ENCODE measurements around the gene EDA. TPM values are rescaled to one million over a fixed set of nuclear protein-coding genes. Genes with fewer than 3 reads are reported as not detected.

The EDA gene
- total RNA-seq, 1 experiment from 2014 or later, result 5.2 TPM

DNA sequence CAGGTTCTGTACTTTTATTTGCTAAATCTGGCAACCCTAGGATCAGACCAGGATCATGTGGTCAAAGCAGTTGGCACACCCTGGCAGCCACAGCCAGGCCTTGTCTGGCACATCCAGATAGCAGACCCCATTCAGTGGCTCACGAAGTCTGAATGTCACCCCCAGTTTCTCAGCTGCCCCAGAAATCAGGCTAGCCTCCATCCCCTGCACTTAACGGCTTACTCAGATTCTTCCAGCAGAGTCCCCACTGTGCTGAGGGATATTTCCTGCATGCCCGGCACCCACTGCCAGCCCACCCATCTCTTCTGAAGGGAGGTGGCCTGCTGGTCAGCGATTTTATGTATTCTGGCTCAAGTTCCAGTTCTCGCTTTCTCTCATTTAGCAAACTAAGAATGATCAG is 438.5 kb downstream of the EDA start:
- no peak overlapping the region for H3K4me3 ChIP-seq (replicated peaks in 1 of 2; ENCODE audit: low read depth in 1 of 2, low read length in 2 of 2)
- POLR2A ChIA-PET, result no interaction called here

DNA sequence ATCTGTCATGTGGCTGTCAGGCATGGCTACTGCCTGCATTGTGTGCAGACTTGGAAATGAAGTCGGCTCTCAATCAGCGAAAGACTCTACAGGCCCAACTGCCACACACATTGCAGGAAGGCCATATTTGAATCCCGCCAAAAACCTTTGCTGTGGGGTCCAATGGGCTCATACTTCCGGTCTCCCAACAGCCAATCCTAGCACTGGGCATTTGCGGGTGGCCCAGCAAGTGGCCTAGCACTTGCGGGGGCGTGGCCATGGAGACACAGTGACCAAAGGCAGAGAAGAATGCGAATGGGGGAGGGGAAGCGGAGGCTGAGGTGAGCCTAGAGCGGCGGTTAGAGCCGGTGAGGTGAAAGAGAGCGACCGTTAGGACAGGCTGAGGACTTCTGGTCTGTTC is 446.2 kb downstream of the EDA start, which contains the start of gene OTUD6A:
OTUD6A (plus strand) TSS at position 382 of the 400 bp plus-strand sequence. CDS start 68 bp downstream, outside the sequence.
- no peak within 1 kb of the TSS for H3K4me3 ChIP-seq (replicated peaks in 1 of 2; ENCODE audit: low read depth in 1 of 2, low read length in 2 of 2)
- no peaks in the 10 kb centered on the region for H3K9me2 ChIP-seq (ENCODE audit: insufficient read depth)
- ATAC-seq, result no peak
- BruUV-seq (replicated peaks), result no TSS peak
- no peaks in the 10 kb centered on the region for H4K20me1 ChIP-seq (ENCODE audit: insufficient read depth)
- H3K36me3 ChIP-seq (ENCODE audit: control insufficient read depth in 1 of 2, insufficient read depth in 2 of 2, low read length in 2 of 2), result no peaks in the 10 kb centered on the region
- TF ChIP-seq TCF7L2 (IDR thresholded peaks at IDR 0.05; ENCODE audit: borderline replicate concordance, extremely low read depth, insufficient read depth, insufficient read length) (no peak), CBX3 (IDR thresholded peaks at IDR 0.05; ENCODE audit: low read depth) (no peak), EGR1 (IDR thresholded peaks at IDR 0.05; ENCODE audit: low read depth) (no peak), RAD21 (IDR thresholded peaks at IDR 0.05; ENCODE audit: low read depth) (no peak), ZFX (IDR thresholded peaks at IDR 0.05) (no peak), CEBPB (IDR thresholded peaks at IDR 0.05; ENCODE audit: low read depth) (no peak), SIN3A (IDR thresholded peaks at IDR 0.05; ENCODE audit: low read depth) (no peak), POLR2A (IDR thresholded peaks at IDR 0.05; ENCODE audit: borderline replicate concordance, extremely low read depth, insufficient read depth, insufficient read length) (no peak), JUND (IDR thresholded peaks at IDR 0.05) (no peak), SP1 (IDR thresholded peaks at IDR 0.05; ENCODE audit: low read depth) (no peak), POLR2AphosphoS5 (IDR thresholded peaks at IDR 0.05; ENCODE audit: low read depth, low read length) (no peak), ELF1 (IDR thresholded peaks at IDR 0.05; ENCODE audit: borderline replicate concordance, low read depth) (no peak), FOSL1 (IDR thresholded peaks at IDR 0.05; ENCODE audit: low read depth) (no peak)
- TF ChIP-seq, protein P1, sequence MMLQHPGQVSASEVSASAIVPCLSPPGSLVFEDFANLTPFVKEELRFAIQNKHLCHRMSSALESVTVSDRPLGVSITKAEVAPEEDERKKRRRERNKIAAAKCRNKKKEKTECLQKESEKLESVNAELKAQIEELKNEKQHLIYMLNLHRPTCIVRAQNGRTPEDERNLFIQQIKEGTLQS (IDR thresholded peaks at IDR 0.05), result no peak
- TF ChIP-seq, protein P2, sequence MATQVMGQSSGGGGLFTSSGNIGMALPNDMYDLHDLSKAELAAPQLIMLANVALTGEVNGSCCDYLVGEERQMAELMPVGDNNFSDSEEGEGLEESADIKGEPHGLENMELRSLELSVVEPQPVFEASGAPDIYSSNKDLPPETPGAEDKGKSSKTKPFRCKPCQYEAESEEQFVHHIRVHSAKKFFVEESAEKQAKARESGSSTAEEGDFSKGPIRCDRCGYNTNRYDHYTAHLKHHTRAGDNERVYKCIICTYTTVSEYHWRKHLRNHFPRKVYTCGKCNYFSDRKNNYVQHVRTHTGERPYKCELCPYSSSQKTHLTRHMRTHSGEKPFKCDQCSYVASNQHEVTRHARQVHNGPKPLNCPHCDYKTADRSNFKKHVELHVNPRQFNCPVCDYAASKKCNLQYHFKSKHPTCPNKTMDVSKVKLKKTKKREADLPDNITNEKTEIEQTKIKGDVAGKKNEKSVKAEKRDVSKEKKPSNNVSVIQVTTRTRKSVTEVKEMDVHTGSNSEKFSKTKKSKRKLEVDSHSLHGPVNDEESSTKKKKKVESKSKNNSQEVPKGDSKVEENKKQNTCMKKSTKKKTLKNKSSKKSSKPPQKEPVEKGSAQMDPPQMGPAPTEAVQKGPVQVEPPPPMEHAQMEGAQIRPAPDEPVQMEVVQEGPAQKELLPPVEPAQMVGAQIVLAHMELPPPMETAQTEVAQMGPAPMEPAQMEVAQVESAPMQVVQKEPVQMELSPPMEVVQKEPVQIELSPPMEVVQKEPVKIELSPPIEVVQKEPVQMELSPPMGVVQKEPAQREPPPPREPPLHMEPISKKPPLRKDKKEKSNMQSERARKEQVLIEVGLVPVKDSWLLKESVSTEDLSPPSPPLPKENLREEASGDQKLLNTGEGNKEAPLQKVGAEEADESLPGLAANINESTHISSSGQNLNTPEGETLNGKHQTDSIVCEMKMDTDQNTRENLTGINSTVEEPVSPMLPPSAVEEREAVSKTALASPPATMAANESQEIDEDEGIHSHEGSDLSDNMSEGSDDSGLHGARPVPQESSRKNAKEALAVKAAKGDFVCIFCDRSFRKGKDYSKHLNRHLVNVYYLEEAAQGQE (IDR thresholded peaks at IDR 0.05; ENCODE audit: low read depth), result no peak
- H3K27ac ChIP-seq (ENCODE audit: low read depth, low read length), result no peak within 1 kb of the TSS
- H3K27me3 ChIP-seq (ENCODE audit: insufficient read depth, low read length), result no peaks in the 10 kb centered on the region
- RAD21 ChIA-PET (ENCODE audit: low non-redundant PET in 1 of 2, low total read pairs in 2 of 2, uncharacterized antibody in 2 of 2, unreplicated experiment in 2 of 2), result no interaction called here
- H2AFZ ChIP-seq (ENCODE audit: low read depth, low read length, poor library complexity, severe bottlenecking), result no peak within 1 kb of the TSS
- H3K4me1 ChIP-seq (ENCODE audit: control insufficient read depth in 1 of 2, insufficient read depth in 2 of 2, low read length in 2 of 2), result no peaks in the 10 kb centered on the region
- no peaks in the 10 kb centered on the region for H3K79me2 ChIP-seq (ENCODE audit: insufficient read depth, low read length)
- POLR2A ChIA-PET, result no interaction called here
- intact Hi-C loops (cut with micrococcal nuclease), result no loop called here
- H3K9ac ChIP-seq (ENCODE audit: low read length), result no peak within 1 kb of the TSS
- no peaks in the 10 kb centered on the region for H3K9me3 ChIP-seq (ENCODE audit: control insufficient read depth in 1 of 2, insufficient read depth in 1 of 2, low read depth in 1 of 2, low read length in 2 of 2)
- CTCF ChIA-PET, result no interaction called here
- DNase-seq (ENCODE audit: low read depth, low spot score), result no peak
- H3K4me2 ChIP-seq (ENCODE audit: low read length), result no peak within 1 kb of the TSS

More for the DNA sequence above, 438.5 kb downstream of the EDA start:
- Histone ChIP-seq H3K9ac (ENCODE audit: low read length) (no peak overlapping the region), H3K27ac (ENCODE audit: low read depth, low read length) (no peak overlapping the region), H3K4me2 (ENCODE audit: low read length) (no peak overlapping the region), H3K79me2 (ENCODE audit: insufficient read depth, low read length) (no peaks in the 10 kb centered on the region), H3K27me3 (ENCODE audit: insufficient read depth, low read length) (no peaks in the 10 kb centered on the region), H3K4me1 (ENCODE audit: control insufficient read depth in 1 of 2, insufficient read depth in 2 of 2, low read length in 2 of 2) (no peaks in the 10 kb centered on the region), H4K20me1 (ENCODE audit: insufficient read depth) (no peaks in the 10 kb centered on the region), H3K9me3 (ENCODE audit: control insufficient read depth in 1 of 2, insufficient read depth in 1 of 2, low read depth in 1 of 2, low read length in 2 of 2) (no peaks in the 10 kb centered on the region), H3K36me3 (ENCODE audit: control insufficient read depth in 1 of 2, insufficient read depth in 2 of 2, low read length in 2 of 2) (no peaks in the 10 kb centered on the region), H3K9me2 (ENCODE audit: insufficient read depth) (no peaks in the 10 kb centered on the region), H2AFZ (ENCODE audit: low read depth, low read length, poor library complexity, severe bottlenecking) (no peak overlapping the region)
- TF ChIP-seq EZH2 (IDR thresholded peaks at IDR 0.05) (no peak), FOSL1 (IDR thresholded peaks at IDR 0.05; ENCODE audit: low read depth) (no peak), TCF7L2 (IDR thresholded peaks at IDR 0.05; ENCODE audit: borderline replicate concordance, extremely low read depth, insufficient read depth, insufficient read length) (no peak), SP1 (IDR thresholded peaks at IDR 0.05; ENCODE audit: low read depth) (no peak), SIN3A (IDR thresholded peaks at IDR 0.05; ENCODE audit: low read depth) (no peak), SRF (IDR thresholded peaks at IDR 0.05; ENCODE audit: low read depth) (no peak)
- intact Hi-C loops (cut with micrococcal nuclease), result no loop called here
- BruUV-seq (replicated peaks), result no TSS peak
- ChIA-PET RAD21 (ENCODE audit: low non-redundant PET in 1 of 2, low total read pairs in 2 of 2, uncharacterized antibody in 2 of 2, unreplicated experiment in 2 of 2) (no interaction called here), CTCF (no interaction called here)
- ATAC-seq (no peak), DNase-seq (ENCODE audit: low read depth, low spot score) (no peak)
